ENCODE measurements around the gene ARHGAP28.
"Not testable (repeated sequence)": the region's sequence is repeated elsewhere in the genome, so short reads cannot be mapped to it uniquely, and the experiment has no call there.

The ARHGAP28 gene

GRCh38 chr18:6811816-6812215, 82.3 kb downstream of the ARHGAP28 start:
- TF ChIP-seq, protein P1, sequence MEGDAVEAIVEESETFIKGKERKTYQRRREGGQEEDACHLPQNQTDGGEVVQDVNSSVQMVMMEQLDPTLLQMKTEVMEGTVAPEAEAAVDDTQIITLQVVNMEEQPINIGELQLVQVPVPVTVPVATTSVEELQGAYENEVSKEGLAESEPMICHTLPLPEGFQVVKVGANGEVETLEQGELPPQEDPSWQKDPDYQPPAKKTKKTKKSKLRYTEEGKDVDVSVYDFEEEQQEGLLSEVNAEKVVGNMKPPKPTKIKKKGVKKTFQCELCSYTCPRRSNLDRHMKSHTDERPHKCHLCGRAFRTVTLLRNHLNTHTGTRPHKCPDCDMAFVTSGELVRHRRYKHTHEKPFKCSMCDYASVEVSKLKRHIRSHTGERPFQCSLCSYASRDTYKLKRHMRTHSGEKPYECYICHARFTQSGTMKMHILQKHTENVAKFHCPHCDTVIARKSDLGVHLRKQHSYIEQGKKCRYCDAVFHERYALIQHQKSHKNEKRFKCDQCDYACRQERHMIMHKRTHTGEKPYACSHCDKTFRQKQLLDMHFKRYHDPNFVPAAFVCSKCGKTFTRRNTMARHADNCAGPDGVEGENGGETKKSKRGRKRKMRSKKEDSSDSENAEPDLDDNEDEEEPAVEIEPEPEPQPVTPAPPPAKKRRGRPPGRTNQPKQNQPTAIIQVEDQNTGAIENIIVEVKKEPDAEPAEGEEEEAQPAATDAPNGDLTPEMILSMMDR (IDR thresholded peaks at IDR 0.05; ENCODE audit: low read depth, low read length), result no peak

DNA sequence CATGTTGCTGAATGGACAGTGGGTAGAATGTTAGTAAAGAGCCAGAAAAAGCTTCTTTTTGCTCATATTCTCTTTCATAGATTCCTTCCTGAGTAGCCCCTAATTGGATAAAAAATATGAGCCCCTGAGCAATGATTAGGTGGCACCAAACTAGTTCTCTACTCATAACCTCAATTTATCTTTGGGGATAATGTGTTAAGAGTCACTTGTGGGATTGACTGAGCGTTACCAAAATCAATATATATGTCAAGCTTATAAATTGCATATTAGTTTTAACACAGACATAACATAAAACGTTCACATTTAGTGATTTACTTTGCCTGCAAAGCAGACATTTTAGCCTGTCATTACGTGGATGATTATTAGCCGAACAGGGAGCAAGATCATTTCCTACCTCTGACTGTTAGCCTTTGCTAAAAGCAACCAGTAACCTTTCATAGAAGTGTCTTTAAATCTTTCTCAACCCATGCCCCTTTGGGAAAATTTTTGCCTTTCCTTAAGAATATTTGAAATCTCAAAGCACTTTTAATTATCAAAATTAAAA, 85.4 kb downstream of the ARHGAP28 start:
- TF ChIP-seq, protein P1 (IDR thresholded peaks at IDR 0.05; ENCODE audit: low read depth, low read length), result no peak
- no peak overlapping the region for H3K4me3 ChIP-seq (ENCODE audit: low read depth, low read length)

More at GRCh38 chr18:6811816-6812215, 82.3 kb downstream of the ARHGAP28 start:
- H3K4me3 ChIP-seq (ENCODE audit: low read depth, low read length), result no peak overlapping the region

GRCh38 chr18:6816154-6816553, 86.6 kb downstream of the ARHGAP28 start:
- no peak overlapping the region for H3K4me3 ChIP-seq (ENCODE audit: low read depth, low read length)
- TF ChIP-seq, protein P1 (IDR thresholded peaks at IDR 0.05; ENCODE audit: low read depth, low read length), result no peak

DNA sequence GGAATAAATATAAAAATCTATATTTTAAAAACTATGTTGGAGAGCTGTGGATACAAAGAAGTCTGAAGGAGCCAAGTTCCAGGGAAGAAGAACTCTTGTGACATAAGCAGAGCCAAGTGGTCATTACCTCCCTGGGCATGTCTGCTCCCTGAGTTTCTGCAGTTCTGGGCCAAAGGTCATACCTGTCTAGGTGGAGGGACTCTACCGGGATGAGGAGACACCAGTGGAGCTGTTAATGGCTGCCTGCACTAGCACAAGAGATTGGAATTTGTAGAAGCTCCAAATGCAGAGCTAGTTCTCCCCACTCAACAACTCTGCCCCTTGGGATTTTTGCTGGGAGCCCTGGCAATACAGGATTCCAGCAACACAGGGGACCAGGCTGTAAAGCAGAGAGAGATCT, 89.8 kb downstream of the ARHGAP28 start:
- no peak overlapping the region for H3K4me3 ChIP-seq (ENCODE audit: low read depth, low read length)
- TF ChIP-seq, protein P1 (IDR thresholded peaks at IDR 0.05; ENCODE audit: low read depth, low read length), result no peak

GRCh38 chr18:6820314-6820713, 90.8 kb downstream of the ARHGAP28 start:
- no peak overlapping the region for H3K4me3 ChIP-seq (ENCODE audit: low read depth, low read length)
- TF ChIP-seq, protein P1 (IDR thresholded peaks at IDR 0.05; ENCODE audit: low read depth, low read length), result no peak

- TF ChIP-seq, protein P1 (IDR thresholded peaks at IDR 0.05; ENCODE audit: low read depth, low read length), result no peak
- H3K4me3 ChIP-seq (ENCODE audit: low read depth, low read length), result no peak overlapping the region
Measured at GRCh38 chr18:6821356-6821755, 91.8 kb downstream of the ARHGAP28 start.

- H3K4me3 ChIP-seq (ENCODE audit: low read depth, low read length), result not testable (repeated sequence)
Measured at GRCh38 chr18:6827161-6827560, 97.6 kb downstream of the ARHGAP28 start.

DNA sequence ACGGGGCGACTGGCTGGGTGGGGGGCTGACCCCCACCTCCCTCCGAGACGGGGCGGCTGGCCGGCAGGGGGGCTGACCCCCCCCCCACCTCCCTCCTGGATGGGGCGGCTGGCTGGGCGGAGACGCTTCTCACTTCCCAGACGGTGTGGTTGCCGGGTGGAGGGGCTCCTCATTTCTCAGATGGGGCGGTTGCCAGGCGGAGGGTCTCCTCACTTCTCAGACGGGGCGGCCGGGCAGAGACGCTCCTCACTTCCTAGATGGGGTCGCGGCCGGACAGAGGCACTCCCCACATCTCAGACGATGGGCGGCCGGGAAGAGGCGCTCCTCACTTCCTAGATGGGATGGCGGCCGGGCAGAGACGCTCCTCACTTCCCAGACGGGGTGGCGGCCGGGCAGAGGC, 98.0 kb downstream of the ARHGAP28 start:
- not testable (repeated sequence) for H3K4me3 ChIP-seq (ENCODE audit: low read depth, low read length)

Data from WI38 (cell line).